Activated CD8-positive, alpha-beta memory T cell treated with anti-CD3 and anti-CD28 coated beads, Interleukin-2, amount 50 U/mL, for 24 hours (primary cell): ENCODE results near the gene CFAP45.
A peak's percentile ranks its signal among the peaks of the same experiment; 100 is the strongest.

Experiments
- DNase-seq: peaks from one replicate; pipeline ENCODE4 v3.0.0-alpha.2; 2020; ENCODE audit errors: extremely low read depth

Gene CFAP45, protein sequence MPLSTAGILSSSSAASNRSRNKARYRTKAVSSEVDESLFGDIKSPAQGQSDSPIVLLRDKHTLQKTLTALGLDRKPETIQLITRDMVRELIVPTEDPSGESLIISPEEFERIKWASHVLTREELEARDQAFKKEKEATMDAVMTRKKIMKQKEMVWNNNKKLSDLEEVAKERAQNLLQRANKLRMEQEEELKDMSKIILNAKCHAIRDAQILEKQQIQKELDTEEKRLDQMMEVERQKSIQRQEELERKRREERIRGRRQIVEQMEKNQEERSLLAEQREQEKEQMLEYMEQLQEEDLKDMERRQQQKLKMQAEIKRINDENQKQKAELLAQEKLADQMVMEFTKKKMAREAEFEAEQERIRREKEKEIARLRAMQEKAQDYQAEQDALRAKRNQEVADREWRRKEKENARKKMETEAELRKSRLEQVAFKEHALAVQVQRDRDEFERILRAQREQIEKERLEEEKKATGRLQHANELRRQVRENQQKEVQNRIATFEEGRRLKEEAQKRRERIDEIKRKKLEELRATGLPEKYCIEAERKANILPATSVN

GRCh38 chr1:159900086-159900680 is at the start of gene CFAP45:
Gene CFAP45, minus strand, starts transcription at chr1:159900165. Its CDS starts 67 bp downstream, at chr1:159900098.
- DNase-seq, result no peak

- DNase-seq, result no peak
Measured at GRCh38 chr1:159949123-159949522, 49.2 kb upstream of the CFAP45 start.

- no peak for DNase-seq
Measured at GRCh38 chr1:159947942-159948341, 48.0 kb upstream of the CFAP45 start.

DNA sequence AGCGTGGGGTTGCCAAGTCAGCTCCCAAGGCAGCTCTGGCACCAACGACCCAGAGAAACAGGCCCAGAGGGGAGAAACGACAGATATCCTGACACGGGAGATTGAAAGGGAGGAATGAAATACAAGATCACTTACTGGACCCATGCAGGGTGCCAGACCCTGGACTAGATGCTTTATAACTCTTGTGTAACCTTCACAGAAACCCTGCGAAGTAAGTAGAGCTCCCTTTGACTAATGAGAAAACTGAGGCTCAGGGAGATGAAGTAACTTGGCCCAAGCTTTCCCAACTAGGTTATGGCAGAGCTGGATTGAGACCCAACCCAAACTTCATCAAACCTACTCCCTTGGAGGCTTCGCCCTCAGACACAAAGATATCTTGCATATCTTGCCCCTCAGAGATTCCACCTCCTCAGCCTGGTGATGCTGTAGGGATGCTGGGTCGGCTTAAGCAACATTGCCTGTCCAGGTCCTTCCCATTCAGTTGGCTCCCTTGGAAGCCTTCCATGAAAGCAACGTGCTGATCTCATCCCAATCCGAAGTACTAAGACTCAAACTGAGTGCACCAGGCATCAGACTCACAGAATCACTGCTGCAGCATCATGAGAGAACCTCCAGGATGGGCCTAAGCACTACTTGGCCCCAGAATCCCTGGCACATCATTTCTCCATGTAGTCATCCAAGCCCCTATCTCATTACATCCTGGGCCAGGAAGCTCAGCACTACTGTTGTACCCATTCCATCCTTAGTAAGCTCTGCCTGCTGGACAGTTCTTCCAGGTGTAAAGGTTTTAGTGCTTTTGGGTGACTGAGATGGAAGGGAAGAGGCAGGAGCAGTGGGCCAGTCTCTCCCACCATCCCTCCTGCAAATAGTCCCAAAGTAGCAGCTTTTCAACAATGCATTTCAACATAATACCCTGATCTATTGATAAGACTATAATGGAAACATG is 46.5 kb upstream of the CFAP45 start:
- no peak for DNase-seq

DNA sequence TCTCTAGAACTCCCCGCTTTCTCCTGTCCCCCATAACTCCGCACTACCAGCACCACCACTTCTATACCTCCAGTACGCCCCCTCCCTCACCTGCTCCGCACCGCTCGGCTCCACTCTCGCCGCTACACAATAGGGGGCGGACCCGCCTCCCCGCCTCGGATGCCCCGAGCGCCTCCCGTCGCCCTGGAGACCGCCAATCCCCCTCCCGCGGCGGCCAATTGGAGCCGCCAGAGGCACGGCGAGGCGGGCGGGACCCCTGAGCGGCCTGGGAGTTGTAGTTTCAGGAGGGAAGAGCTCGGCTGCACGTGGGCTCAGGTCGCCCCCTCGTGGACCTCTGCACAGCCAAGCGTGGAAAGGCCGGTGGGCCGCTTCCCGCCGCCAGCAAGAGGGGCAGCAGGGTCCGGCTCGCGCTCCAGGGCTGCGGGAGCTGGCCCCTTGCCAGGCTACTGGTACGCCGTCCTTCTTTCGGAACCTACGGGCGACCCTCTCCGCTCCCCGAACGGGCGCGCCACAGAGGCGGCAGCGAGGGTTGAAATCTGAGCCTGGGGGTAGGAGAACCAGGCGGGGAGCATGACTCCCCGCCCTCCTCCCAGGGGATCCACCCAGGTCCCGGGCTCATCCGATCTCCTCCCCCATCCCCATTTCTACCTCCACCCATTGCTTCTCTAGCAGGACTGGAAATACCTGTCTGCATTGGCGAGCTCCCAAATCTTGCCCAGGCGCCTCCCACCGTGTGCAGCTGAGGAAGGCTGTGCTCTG is 45.7 kb upstream of the CFAP45 start, which contains the start of gene IGSF9:
Gene IGSF9 (minus strand): TSS at position 131 of the 759 bp plus-strand sequence. CDS start 2,159 bp downstream, outside the sequence.
- DNase-seq, result peak; percentile 45

DNA sequence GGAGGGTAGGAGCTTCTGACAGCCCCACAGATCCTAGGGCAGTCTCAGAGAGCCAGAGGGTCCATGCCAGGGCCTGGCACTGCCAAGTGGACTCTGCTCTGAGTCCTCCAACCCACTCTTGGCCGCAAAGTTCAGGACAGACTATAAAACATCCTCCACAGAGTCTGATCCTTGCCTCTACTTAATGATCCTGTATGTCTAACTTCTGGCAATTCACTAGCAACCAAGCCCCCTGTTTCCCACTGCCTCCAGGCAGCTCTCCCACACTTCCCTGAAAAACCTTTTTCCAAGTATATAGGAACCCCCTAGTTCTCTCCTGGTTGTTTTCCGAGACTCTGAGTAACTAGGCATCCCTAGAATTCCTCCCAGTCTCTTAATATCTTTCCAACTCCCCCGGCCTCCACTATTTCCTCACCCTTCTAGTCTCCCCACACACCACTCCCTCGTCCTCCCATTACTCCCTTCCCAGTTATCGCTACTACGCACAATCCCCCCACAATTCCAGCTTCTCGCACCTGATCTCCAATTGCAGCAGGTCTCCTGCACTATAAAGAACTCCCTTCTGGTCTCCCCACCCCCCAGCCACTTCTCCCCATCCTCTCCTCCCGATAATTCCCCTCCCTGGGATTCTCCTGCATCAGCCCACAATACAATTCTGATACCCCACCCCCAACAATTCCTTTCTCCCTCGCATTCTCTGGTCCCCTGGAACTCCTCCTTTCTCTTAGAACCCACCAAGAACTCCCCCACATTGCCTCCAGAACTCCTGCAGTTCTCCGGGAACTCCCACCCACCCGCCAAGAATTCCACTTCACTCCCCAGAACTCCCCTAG is 44.9 kb upstream of the CFAP45 start:
- DNase-seq, result no peak

DNA sequence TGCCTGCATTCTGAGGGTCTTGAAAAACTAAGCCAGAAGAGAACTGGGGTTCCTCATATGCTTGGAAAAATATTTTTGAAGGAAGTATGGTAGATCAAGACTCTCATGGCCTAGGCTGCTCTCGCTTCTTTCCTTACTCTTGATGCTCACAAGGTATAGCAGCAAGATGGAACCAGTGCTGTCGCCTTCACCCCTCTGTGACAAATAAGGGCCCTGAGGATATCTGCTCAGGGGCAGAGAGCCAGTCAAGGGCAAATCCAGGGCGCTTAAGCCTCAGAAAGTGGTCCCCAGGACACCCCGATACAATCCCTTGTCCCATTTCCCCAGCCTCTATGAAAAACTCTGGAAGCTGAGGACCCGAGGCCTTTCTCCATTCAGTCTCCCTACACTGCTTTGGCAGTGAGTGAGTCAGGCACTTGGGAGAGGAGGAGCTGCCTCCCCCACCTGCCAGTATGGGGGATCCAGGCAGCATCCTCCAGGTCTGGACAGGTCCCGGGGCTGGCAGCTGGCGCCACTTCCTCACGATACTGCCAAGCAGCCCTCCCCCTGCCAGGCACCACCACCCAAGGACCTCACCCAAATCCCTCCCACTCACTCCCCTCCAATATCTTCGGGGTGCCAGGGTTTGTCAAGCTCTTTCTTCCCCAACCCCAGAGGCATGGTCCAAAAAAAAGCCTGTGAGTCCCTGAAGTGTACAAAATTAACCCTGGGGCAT is 44.1 kb upstream of the CFAP45 start:
- no peak for DNase-seq

DNA sequence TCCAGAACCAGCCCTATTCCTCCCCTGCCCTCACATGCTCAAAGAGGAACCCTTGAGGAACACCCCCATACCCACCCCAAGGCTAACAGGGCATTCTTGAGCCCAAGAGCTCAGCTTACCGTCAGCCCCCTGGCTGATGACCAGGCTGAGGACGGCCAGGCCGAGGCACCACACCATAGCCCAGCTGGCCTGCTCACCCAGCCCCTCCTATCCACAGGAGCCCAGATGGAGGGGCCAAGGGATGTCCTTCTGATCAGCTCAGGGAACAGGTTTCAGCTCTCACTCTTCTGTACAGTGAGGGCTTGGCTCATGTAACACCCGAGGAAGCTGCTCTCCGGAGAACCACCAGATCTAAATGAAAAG is 43.3 kb upstream of the CFAP45 start:
- DNase-seq, result no peak

- DNase-seq, result no peak
Measured at GRCh38 chr1:159942632-159943277, 42.8 kb upstream of the CFAP45 start.

- no peak for DNase-seq
Measured at GRCh38 chr1:159941591-159942560, 41.9 kb upstream of the CFAP45 start.

DNA sequence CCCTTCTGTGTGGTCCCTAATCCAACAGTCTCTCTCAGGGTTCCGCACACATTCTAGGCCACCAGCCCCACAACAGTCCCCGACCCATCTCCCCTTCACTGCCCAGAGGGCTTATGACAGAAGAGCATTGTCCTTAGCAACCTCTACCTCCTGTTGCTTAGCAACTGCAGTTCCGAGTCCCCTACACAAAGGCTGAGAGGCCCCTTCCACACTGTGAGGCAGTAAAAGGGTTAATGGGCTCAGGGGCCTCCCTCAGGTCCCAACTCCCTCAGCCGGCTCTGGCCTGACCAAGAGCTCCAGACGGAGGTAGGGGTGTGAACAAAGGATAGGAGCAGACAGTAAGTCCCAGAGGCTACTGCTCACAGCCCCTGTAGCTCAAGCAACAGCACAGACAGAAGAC is 41.2 kb upstream of the CFAP45 start:
- no peak for DNase-seq

DNA sequence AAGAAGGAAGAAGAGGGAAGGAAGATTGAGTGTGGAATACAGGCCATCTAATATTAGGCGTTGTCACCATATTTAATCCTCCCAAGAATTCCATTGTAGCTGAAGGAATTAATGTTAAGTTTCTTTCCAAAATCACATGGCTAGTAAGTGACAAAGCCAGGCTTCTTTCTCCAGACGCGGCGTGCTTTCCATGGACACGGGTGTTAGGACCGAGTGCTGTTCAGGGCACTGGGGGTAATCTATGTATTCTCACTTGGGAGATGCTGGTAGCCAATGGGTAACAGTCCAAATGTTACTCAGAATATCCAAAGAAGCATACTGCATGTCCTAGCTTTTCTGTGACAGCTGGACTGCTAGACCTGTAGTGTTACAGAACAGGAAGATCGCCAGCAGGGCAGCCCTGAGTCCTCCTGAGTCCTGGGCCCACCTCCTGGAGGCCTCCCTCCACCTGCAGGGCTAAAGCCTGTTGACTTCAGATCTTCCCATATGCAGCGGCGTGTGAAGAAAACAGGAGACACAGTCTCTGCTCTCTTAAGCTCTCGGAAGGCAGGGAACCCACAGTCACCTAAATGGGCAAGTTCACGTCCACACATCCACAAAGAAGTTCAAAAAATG is 40.1 kb upstream of the CFAP45 start:
- no peak for DNase-seq

DNA sequence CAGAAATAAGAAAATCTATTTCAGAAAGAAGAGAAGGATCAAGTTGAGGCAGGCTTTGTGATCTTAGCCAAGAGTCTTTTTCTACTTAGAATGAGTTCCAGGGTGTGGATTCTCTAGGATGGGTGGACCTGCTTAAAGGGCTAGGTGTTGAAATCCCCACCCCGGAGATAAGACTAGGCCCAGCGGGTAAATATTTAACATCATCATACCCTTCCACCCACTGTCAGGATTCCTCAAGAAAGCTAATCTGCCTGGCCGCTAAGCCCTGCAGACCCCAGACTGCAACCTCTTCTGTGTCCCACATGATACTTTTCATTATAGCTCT is 39.7 kb upstream of the CFAP45 start:
- DNase-seq, result no peak

DNA sequence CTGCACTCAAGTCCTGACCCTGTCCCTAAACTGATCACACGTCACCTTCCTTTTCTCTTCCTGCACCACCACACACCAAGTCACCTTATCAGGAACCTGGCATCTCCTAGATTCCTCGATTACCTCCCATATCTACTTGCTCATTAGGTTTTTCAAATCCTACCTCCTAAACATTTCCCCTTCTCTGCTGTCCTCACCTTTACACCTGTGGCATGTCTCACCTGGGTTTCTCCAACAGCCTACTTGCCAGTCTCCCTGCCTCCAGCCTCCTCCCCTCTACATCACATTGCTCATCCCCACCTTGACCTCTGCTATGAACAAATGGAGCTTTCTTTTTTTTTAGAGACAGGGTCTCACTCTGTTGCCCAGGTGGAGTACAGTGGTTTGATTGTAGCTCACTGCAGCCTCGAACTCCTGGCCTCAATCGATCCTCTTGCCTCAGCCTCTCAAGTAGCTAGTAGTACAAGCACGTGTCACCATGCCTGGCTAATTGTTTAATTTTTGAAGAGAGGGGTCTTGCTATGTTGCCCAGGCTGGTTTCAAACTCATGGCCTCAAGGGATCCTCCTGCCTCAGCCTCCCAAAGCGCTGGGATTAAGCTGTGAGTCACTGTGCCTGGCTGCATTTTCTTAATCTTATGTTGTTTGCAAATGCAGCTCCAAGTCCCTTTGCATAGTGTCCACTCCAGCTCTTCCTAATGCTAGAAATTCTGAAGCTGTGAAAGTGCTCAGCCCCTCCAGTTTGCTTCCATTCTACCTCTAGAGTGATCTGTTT is 39.1 kb upstream of the CFAP45 start:
- DNase-seq, result no peak

DNA sequence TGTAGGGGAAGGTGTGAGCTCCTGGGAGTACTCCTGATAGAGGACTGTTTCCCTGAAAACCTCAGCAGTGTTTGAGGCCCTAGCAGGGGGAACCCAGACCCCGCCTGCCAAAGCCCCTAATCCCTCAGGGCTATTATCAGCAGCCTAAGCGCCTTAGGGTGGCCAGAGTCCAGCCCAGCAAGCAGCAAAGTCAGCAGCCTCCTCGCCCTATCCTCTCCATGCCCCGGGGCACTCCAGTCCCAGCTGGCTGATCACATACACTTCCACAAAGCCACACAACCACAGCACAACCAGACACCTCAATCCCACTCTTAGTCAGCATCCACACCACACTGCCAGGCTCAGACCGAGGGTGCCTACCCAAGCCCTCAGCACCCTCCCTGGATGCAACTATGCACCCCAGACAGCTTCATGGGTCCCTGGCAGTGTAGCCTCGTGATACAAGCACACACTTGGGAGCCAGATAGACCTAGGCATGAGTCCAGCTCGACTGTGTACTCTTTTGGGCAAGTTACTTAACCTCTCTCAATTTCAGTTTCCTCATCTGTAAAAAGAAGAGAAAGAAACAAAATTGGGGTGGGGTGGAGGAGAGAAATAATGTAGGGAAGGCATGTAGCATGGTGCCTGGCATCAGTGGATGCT is 38.4 kb upstream of the CFAP45 start:
- no peak for DNase-seq

GRCh38 chr1:159937054-159937750 is 37.2 kb upstream of the CFAP45 start:
- no peak for DNase-seq
